ENCODE results near the gene CPNE4.

- TF ChIP-seq CTCF (IDR thresholded peaks at IDR 0.05) (no peak), POLR2AphosphoS5 (IDR thresholded peaks at IDR 0.05) (no peak), POLR2A (IDR thresholded peaks at IDR 0.05) (no peak), EP300 (IDR thresholded peaks at IDR 0.05) (no peak)
Measured at GRCh38 chr3:131616719-131617118, 418.1 kb downstream of the CPNE4 start.

Data from stomach (tissue), 4 donors.